Head of caudate nucleus (tissue), 42 donors: Measurements from ENCODE around the gene MAML3.

Source experiments
- DNase-seq, 42 donors: peaks; one replicate each; pipeline versions ENCODE4 v3.0.0 to v3.0.0-alpha.2; 2020 to 2021; ENCODE audit warnings: mixed read lengths in 7 of 42
- intact Hi-C: fragments of 100-400 bp; cut with DNase I; formaldehyde crosslinking; loops from one replicate; pipeline ENCODE4 v1.15.0; 2022

The MAML3 gene

DNA sequence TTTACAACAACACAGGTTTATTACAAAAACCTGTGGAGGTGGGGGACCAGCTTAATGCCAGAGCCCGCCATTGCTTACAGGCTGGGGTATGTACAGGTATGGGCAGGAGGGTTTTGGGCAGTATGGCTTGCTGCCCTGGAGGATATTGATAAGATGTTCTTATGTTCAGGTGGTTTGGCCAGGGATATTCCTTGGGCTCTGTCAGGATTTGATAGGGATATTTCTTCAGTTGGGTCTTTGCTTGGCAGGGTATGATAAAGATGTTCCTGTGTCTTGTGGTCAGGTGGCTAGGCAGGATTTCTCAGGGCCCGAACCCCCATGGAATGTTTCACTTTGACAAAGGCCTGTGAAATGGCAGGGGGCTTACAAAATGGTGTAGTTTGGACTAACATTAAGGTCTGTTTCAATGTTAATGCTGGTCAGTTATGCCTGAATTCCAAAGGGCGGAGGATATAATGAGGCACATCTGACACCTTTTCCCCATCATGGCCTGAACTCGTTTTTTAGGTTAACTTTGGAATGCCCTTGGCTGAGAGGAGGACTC is 485.3 kb downstream of the MAML3 start:
- intact Hi-C loops: no loop called here
- no peak for DNase-seq

DNA sequence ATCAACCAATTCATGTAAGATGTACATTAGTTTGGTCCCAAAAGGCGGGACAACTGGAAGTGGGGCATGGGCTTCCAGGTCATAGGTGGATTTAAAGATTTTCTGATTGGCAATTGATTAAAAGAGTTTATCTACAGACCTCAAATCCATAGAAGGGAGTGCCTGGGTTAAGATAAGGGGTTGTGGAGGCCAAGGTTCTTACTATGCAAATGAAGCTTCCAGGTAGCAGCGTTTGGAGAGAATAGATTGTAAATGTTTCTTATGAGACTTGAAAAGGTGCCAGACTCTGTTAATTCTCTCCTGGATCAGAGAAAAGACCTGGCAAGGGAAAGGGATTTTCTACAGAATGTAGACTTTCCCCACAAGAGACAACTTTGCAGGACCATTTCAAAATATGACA is 485.9 kb downstream of the MAML3 start:
- intact Hi-C loops: no loop called here
- no peak for DNase-seq
